Sigmoid colon (tissue), 3 donors: ENCODE data around the gene DLG1.

Experiments used
- CTCF ChIP-seq, 4 experiments: fragments of 450-650 bp in 3 of 4; fragments of 200-600 bp in 1 of 4; IDR thresholded peaks; one replicate each; pipeline ENCODE4 v1.5.1; 2016 to 2019; ENCODE audit warnings: antibody characterized with exemption in 4 of 4, mild to moderate bottlenecking in 3 of 4, moderate library complexity in 2 of 4
- POLR2A ChIP-seq, 2 donors: fragments of 450-650 bp; IDR thresholded peaks; one replicate each; pipeline ENCODE4 v1.6.1; 2016; ENCODE audit warnings: antibody characterized with exemption in 2 of 2, mild to moderate bottlenecking in 2 of 2, moderate library complexity in 2 of 2

DNA sequence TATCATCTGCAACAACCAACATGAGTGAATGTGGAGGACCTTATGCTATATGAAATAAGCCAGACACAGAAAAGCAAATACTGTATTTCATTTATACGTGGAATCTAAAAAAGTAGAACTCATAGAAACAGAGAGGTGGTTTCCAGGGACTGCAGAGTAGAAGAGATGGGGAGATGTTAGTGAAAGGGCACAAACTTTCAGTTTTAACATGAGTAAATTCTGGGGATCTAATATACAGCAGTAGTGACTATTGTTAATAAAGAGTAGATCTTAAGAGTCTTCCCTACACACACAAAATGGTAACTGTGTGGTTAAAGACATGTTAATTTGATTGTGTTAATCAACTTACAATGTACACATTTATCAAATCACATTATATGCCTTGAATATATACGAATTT, 247.9 kb downstream of the DLG1 start:
- TF ChIP-seq POLR2A (IDR thresholded peaks at IDR 0.05): no peak
- no peak for TF ChIP-seq CTCF (IDR thresholded peaks at IDR 0.05)
